Ovary (tissue), 9 donors: Measurements from ENCODE around the gene MAPK6. TPM values are rescaled to one million over a fixed set of nuclear protein-coding genes. Genes with fewer than 3 reads are reported as not detected.

Experiments used
- DNase-seq, 5 donors: peaks; one replicate each; pipeline ENCODE4 v3.0.0-alpha.2; 2019 to 2020
- H3K27ac ChIP-seq, 2 donors: fragments of 200-600 bp; one replicate each; pipeline versions ENCODE4 v1.5.1 to v1.8.0; 2019 to 2022
- H3K27me3 ChIP-seq: fragments of 200-600 bp; one replicate; pipeline ENCODE4 v1.8.0; 2022
- H3K36me3 ChIP-seq: fragments of 200-600 bp; sonication (generic); one replicate; pipeline ENCODE4 v1.5.1; 2019
- H3K4me1 ChIP-seq: one replicate; pipeline ENCODE4 v1.8.1; 2013; ENCODE audit warnings: mild to moderate bottlenecking, moderate library complexity; ENCODE audit not compliant: insufficient read depth
- H3K4me3 ChIP-seq: fragments of 200-600 bp; sonication (generic); one replicate; pipeline ENCODE4 v1.5.1; 2017
- H3K9me3 ChIP-seq, 2 donors: fragments of 200-600 bp in 1 of 2; sonication (generic) in 1 of 2; one replicate each; pipeline versions ENCODE4 v1.5.1 to v1.8.1; 2013 to 2019; ENCODE audit warnings: mild to moderate bottlenecking in 1 of 2, moderate library complexity in 1 of 2
- CTCF ChIP-seq, 3 donors: fragments of 450-650 bp in 2 of 3; fragments of 200-600 bp in 1 of 3; IDR thresholded peaks; one replicate each; pipeline versions ENCODE4 v1.5.1 to v1.8.0; 2016 to 2022; ENCODE audit warnings: antibody characterized with exemption in 3 of 3, mild to moderate bottlenecking in 1 of 3
- EP300 ChIP-seq: sonication (generic); formaldehyde crosslinking; IDR thresholded peaks from one replicate; pipeline ENCODE4 v1.6.1; 2017; ENCODE audit warnings: antibody characterized with exemption
- POLR2A ChIP-seq: fragments of 450-650 bp; IDR thresholded peaks from one replicate; pipeline ENCODE4 v1.6.1; 2017; ENCODE audit warnings: antibody characterized with exemption, mild to moderate bottlenecking, moderate library complexity
- whole genome bisulfite sequencing, 3 donors: extraction: QIAGEN DNeasy Blood & Tissue Kit in 1 of 3; methylation state at CpG; one replicate each; pipeline versions ENCODE4 v1.1.5 to v1.1.7; 2013 to 2017; 5-methylcytosine and 5-hydroxymethylcytosine counted together
- intact Hi-C, 4 donors: fragments of 100-400 bp; cut with DNase I; formaldehyde crosslinking; loops; one replicate each; pipeline versions ENCODE4 v1.11.0 to v1.15.1; 2022 to 2023
- polyA plus RNA-seq, 2 donors: library from polyadenylated mRNA; stranded (reverse); fragments of 200-250 nt in 1 of 2; fragments of 350-450 nt in 1 of 2; fragmentation: Illumina TruSeq in 1 of 2; extraction: RNeasy Lipid Tissue Mini Kit (QIAGEN cat#74804) in 1 of 2; gene quantifications; one replicate each; pipeline ENCODE4 v1.2.3, GENCODE V29; 2013 to 2014
- total RNA-seq, 7 donors: library from RNA; depleted of rRNA in 2 of 7; stranded (reverse); fragments of >200 nt in 2 of 7; fragmentation: NEBNext Ultra II Directional in 3 of 7; extraction: Animal tissue kit (Norgen Biotek cat#: 25700) in 3 of 7; gene quantifications; one replicate each; pipeline versions ENCODE4 v1.1.0 to v1.2.4, GENCODE V29; 2016 to 2023
- donor health status: DM: no; HTN: no; CAD: no; lungs with moderate emphysema.
- donor health status: DM: no; HTN: no; CAD: no.
- donor health status: Bipolar disorder and iron deficiency.
- donor health status: DM: yes; HTN: yes; CAD: no.
- donor health status: DM: no; HTN: no; CAD: no.
- donor health status: DM: yes; HTN: yes; CAD: no.

MAPK6 gene
- total and polyA plus RNA-seq, 9 donors = 5.9 to 24.5 (median 19.8) TPM

- WGBS, 3 donors = 73 to 81% (median 74%) methylated on average over 2 of the region's 2 CpGs
Measured at GRCh38 chr15:52012210-52012609, 6.8 kb upstream of the MAPK6 start.

DNA sequence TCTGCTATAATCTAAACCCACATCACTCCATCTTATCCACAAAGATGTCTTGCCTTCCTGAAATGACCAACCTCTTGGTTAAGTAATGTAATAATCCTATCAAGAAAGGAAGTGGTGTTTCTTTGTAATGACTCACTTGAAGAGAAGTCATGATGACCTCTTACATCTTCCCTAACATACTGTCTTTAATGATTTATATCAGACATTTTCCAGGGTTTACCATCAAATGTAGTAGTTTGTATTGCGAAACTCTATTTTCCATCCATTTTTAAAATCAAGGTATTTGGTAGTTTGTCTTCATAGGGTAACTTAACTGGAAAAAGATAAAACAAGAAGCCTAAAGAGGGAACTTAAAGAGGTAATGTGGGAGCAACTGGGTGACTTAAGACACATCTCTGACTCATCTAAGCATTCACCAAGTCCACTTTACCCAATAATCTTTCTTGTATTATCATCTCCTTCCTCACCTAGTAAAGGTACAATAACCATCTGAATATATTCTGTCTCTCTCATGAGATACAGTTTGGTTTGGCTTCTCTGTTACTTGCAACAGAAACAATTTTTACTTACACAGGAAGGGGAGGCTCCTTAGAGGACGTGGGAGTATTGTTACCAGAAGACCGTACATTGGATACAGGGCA is 5.7 kb upstream of the MAPK6 start:
- Histone ChIP-seq H3K4me3 (no peak overlapping the region), H3K9me3 (no peaks in the 10 kb centered on the region), H3K27ac (no peak overlapping the region), H3K36me3 (no peaks in the 10 kb centered on the region), H3K27me3 (no peaks in the 10 kb centered on the region), H3K4me1 (peaks cover 3% of the 10 kb centered on the region)
- no peak for DNase-seq
- intact Hi-C loops = no loop called here
- TF ChIP-seq POLR2A = no peak
- TF ChIP-seq EP300 = no peak
- no peak for TF ChIP-seq CTCF (IDR thresholded peaks at IDR 0.05)
- WGBS, 3 donors = 76 to 86% (median 77%) methylated on average over 3 of the region's 3 CpGs

More at GRCh38 chr15:52012210-52012609, 6.8 kb upstream of the MAPK6 start:
- H3K36me3 ChIP-seq = no peaks in the 10 kb centered on the region
- H3K4me1 ChIP-seq = peaks cover 3% of the 10 kb centered on the region
- H3K9me3 ChIP-seq = no peaks in the 10 kb centered on the region
- no peak overlapping the region for H3K4me3 ChIP-seq
- H3K27me3 ChIP-seq = no peaks in the 10 kb centered on the region
- intact Hi-C loops = no loop called here
- no peak for DNase-seq
- no peak overlapping the region for H3K27ac ChIP-seq
- TF ChIP-seq POLR2A (no peak), CTCF (IDR thresholded peaks at IDR 0.05) (no peak), EP300 (no peak)

DNA sequence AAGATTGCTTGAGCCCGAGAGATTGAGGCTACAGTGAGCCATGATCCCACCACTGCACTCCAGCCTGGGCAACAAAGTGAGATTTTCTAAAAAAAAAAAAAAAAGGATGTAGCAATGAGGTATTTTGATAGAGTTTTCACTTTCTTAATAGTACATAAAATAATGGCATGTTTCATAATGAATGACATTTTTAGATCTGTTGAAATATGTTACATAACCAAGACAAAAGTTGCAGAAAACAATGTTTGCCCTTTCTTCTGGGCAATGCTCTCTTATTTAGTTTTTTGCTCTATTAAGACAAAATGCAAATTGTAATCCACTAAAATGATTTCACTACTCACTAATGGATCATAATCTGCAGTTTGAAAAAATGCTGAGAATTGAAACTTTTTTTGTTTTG is 4.4 kb upstream of the MAPK6 start:
- Histone ChIP-seq H3K4me3 (no peak overlapping the region), H3K9me3 (no peaks in the 10 kb centered on the region), H3K36me3 (no peaks in the 10 kb centered on the region)

GRCh38 chr15:52016316-52016715 is 2.7 kb upstream of the MAPK6 start:
- Histone ChIP-seq H3K4me3 (no peak overlapping the region), H3K4me1 (peaks cover 3% of the 10 kb centered on the region), H3K27ac (no peak overlapping the region), H3K36me3 (no peaks in the 10 kb centered on the region), H3K27me3 (no peaks in the 10 kb centered on the region), H3K9me3 (no peaks in the 10 kb centered on the region)
- intact Hi-C loops = loop anchor here in 2 of 4 donors (5.0 kb wide), 1 partner anchor 44 kb away; the partner anchor contains the start of gene LEO1 (in 2 of the 2)
- WGBS, 3 donors = 97 to 98% (median 97%) methylated on average over 2 of the region's 2 CpGs
- TF ChIP-seq POLR2A (no peak), EP300 (no peak), CTCF (IDR thresholded peaks at IDR 0.05) (no peak)
- no peak for DNase-seq

More for the DNA sequence above, 4.4 kb upstream of the MAPK6 start:
- Histone ChIP-seq H3K4me1 (peaks cover 3% of the 10 kb centered on the region), H3K27ac (no peak overlapping the region), H3K27me3 (no peaks in the 10 kb centered on the region)
- TF ChIP-seq POLR2A (no peak), EP300 (no peak), CTCF (IDR thresholded peaks at IDR 0.05) (no peak)
- 96 to 100% (median 98%) methylated on average over 1 of the region's 1 CpG for WGBS, 3 donors
- intact Hi-C loops = loop anchor here in 2 of 4 donors (5.0 kb wide), 1 partner anchor 42 kb away; the partner anchor contains the start of gene LEO1 (in 2 of the 2)
- DNase-seq = no peak
